Stimulated activated CD8-positive, alpha-beta memory T cell treated with anti-CD3 and anti-CD28 coated beads, Interleukin-2, amount 100 ng/mL, for 48 hours (primary cell): ENCODE data around the gene ADGRE1.
A peak's percentile ranks its signal among the peaks of the same experiment; 100 is the strongest.

ENCODE experiments used
- DNase-seq, 2 donors: peaks; one replicate each; pipeline ENCODE4 v3.0.0-alpha.2; 2020; ENCODE audit warnings: low read depth in 2 of 2

ADGRE1 gene

GRCh38 chr19:6877766-6878165, 9.6 kb upstream of the ADGRE1 start:
- no peak for DNase-seq

GRCh38 chr19:6886277-6886897, 992 bp upstream of the ADGRE1 start:
- DNase-seq = no peak

- no peak for DNase-seq
Observed at GRCh38 chr19:6888967-6889366, 1.6 kb downstream of the ADGRE1 start.

GRCh38 chr19:6890401-6890913, 3.1 kb downstream of the ADGRE1 start:
- DNase-seq = no peak

DNA sequence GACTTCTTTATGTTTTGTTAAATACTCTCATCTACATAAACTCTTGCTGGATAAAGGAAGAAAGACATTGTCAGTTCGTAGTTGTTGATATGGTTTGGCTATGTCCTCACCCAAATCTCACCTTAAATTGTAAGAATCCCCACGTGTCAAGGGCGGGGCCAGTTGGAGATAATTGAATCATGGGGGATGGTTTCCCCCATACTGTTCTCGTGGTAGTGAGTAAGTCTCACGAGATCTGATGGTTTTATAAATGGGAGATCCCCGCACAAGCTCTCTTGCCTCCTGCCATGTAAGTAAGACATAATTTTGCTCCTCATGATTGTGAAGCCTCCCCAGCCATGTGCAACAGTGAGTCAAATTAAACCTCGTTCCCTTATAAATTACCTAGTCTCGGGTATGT, 3.6 kb downstream of the ADGRE1 start:
- peak in 1 of 2 donors; percentile 11 for DNase-seq

DNA sequence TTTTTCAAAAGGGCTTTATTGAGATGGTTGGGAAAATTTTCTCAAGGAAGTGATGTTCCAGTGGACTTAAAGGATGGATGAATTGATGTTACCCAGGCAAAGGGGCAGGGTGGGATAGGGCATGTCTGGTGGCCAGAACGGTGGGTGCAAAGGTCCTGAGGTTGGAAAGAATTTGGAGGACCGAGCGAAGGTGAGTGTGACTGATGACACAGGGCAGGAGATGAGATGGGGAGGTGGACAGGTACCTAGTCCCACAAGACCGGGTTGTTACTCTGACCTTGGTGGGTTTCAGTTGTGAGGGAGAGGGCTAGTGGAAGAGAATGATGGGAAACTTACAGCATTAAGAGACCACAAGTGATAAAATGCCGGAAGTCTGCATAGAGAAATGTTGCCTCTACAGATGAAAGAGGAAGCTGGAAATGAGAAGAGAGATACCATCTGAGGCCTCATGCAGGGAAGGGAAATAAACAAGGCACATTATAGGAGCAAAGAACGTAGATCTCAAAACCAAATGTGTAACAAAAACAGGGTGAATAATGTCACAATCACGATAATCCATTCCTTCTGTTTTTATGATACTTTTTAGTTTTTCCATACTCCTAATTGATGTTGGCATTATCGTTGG, 4.5 kb downstream of the ADGRE1 start:
- DNase-seq = no peak

GRCh38 chr19:6894313-6894712, 6.9 kb downstream of the ADGRE1 start:
- DNase-seq = no peak

DNA sequence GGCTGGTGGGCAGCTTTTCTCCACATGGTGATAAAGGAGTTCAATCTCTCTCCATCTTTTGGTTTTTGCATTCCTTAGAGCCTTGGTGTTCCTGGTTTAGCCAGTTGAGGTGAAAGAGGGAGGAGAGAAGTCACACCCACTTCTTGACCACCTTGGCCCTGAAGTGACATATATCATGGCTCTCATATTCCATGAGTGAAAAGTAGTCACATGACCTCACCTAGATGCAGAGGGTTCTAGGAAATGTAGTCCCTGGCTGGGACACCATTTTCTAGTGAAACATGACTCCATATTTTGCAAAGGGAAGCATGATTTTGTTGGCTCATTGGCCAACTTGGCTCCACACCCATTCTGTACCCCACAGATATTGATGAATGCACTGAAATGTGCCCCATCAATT, 16.1 kb downstream of the ADGRE1 start:
- no peak for DNase-seq

DNA sequence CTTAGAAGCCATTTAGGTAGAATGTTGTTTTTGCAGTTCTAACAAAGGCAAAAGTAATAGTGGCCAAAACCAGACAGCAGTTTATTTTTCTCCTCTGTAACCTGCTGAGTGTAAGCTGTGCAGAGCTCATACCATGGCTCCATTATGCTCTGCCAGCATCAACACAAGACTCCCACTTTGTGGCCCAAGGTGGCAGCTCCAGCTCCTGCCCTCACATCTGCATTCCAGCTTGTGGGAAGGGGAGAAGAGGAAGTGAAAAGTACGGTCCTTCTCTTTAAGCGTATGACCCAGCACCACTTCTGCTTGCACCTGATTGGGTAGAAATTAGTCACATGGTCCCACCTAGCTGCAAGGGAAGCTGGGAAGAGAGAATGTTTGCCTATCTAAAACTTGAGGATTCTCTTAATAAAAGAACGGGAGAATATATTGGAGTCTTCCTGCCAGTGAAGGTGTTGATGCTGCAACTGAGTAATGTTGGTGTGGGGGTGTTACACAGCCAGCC, 19.2 kb downstream of the ADGRE1 start:
- DNase-seq = no peak

GRCh38 chr19:6911523-6911922, 24.1 kb downstream of the ADGRE1 start:
- DNase-seq = no peak

DNA sequence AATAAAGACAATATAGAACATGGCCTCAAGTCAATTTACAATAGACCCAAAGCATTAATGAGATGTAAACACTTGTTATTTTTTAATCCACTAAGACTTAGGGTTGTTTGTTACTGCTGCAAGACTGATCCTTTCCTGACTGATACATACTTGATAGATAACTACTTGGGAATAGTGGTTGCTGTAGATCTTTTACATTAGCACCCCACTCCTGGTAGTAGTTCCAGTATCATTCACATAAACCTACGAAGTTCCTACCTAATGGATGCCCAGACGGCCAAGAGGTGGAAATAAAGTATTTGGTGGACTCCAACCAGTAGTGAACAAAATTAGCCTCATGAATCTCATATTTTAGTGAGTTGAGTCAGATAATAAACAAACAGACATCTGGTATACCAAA, 26.9 kb downstream of the ADGRE1 start:
- no peak for DNase-seq

GRCh38 chr19:6916952-6917351, 29.6 kb downstream of the ADGRE1 start:
- DNase-seq = no peak

DNA sequence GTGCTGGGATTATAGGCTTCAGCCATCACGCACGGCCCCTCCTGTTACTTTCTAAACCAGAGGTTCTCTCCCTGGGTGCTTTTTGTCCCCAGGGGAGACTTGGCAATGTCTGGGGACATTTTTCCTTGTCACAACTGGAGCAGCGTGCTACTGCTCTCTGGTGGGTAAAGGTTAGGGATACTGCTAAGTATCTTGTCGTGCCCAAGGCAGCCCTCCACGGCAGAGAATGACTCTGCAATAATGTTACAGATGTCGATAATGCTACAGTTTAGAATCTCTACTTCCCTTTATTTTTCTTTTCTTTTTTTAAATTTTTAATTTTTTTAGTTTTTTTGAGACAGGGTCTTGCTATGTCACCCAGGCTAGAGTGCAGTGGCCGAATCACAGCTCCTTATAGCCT, 38.0 kb downstream of the ADGRE1 start:
- DNase-seq = no peak

DNA sequence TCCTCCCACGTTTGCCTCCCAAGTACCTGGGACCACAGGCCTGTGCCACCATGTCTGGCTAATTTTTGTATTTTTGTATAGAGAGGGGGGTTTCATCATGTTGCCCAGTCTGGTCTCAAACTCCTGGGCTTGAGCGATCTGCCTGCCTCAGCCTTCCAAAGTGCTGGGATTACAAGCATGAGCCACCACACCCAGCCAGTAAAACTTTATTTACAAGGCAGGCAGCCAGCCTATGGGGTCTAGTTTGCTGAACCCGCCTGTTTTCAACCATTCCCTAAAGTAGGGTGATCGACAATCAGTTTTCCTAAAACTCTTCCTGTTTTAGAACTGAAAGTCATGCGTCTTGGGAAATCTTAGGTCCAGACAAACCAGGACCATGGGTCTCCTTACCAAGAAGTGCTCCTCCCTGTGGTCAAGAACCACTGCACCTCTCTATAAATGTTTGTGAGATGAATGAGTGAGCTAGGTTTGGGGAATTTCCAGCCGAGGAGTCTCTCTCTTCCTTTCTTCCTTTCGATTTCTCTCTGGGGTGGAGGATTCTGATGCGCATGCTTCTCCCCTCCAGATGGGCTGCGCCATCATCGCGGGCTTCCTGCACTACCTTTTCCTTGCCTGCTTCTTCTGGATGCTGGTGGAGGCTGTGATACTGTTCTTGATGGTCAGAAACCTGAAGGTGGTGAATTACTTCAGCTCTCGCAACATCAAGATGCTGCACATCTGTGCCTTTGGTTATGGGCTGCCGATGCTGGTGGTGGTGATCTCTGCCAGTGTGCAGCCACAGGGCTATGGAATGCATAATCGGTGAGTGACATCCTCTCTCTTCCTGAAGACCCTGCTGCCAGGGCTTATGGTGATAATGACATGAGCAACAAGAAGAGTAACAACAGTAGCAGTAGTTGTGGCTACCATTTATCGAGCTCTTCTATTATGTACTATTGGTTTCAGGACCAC, 38.7 kb downstream of the ADGRE1 start:
- peak; percentile 1 to 12 for DNase-seq

DNA sequence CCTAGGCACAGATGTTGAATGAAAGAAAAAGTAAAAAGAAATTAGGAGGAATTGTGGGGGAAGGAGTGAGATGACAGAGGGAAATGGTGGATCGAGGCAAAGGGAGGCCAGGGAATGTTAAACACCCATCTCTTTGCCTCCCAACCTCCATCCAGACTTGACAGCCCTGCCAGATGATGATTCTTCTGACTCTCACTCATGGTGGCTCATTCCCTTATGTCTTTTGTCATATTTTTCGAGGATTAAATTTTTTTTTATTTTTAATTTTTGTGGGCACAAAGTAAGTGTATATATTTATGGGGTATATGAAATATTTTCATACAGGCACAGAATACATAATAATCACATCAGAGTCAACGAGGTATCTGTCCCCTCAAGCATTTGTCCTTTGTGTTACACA, 42.8 kb downstream of the ADGRE1 start:
- DNase-seq = no peak

GRCh38 chr19:6935069-6935468, 47.7 kb downstream of the ADGRE1 start:
- DNase-seq = no peak

DNA sequence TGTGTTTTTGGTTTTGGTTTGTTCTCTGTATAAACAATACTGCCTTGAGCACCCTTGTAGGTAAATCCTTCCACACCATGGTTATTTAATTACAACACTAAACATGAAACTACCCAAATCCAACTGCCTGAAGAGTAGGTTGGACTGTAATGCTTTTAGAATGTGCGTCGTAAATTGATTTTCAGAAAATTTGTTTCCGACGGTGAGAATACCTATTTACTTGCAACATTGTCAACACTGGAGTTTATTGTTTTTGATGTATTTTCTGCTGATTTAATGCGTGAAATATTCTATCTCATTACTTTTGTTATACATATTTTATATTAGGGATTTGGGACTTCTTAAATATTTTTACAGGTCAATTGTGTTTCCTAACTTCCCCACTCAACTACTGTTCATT, 48.2 kb downstream of the ADGRE1 start:
- no peak for DNase-seq

DNA sequence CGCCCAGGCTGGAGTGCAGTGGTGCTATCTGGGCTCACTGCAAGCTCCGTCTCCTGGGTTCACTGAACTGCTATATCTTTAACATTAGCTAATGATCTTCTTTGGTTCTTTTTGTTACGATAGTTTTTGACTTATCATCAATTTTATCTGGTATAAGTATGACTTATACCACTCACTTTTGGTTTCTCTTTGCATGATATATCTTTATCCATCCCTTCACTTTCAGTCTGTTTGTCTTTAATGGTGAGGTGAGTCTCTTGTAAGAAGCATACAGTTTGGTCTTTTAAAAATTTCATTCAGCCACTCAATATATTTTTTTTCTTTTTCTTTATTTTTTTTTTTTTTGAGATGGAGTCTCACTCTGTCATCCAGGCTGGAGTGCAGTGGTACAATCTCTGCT, 58.4 kb downstream of the ADGRE1 start:
- no peak for DNase-seq

DNA sequence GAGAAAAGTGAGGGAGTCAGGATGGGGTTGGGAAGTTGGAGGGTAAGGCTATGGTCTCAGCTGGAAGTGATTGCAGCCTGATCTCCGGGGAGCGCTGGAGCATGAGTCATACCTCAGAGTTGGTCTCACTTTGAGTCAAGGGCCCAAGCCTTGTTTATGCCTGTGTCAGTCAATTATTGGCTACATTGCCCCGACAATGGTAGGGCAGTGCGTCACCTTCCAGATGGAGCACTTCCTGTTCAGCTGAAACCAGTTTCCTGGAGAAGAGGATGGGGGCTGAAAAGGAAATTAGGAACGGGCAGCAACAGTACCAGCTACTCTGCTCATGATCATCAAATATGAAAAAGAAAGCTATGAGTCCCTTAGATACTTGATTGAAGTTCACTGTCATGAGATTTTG, 60.4 kb downstream of the ADGRE1 start:
- peak; percentile 24 to 30 for DNase-seq

- DNase-seq = no peak
Observed at GRCh38 chr19:6948884-6949283, 61.5 kb downstream of the ADGRE1 start.

GRCh38 chr19:6952956-6953355, 65.6 kb downstream of the ADGRE1 start:
- DNase-seq = no peak

- DNase-seq = no peak
Observed at GRCh38 chr19:6955082-6955481, 67.7 kb downstream of the ADGRE1 start.
